Smooth muscle cell (in vitro differentiated cells): Measurements from ENCODE around the gene ENPEP. TPM values are rescaled to one million over a fixed set of nuclear protein-coding genes. Genes with fewer than 3 reads are reported as not detected.

ENCODE experiments used
- DNase-seq: peaks from one replicate; lab custom pipeline; 2025; ENCODE audit not compliant: unreplicated experiment; lab: John Stamatoyannopoulos, UW
- H2AFZ ChIP-seq: fragments of 200-600 bp; sonication (generic); 2 replicates; pipeline ENCODE4 v1.6.0; 2016; ENCODE audit warnings: antibody characterized with exemption, low read depth, mild to moderate bottlenecking
- H3F3A ChIP-seq: fragments of 200-600 bp; sonication (generic); 2 replicates; pipeline ENCODE4 v1.6.0; 2017; ENCODE audit warnings: antibody characterized with exemption, low read depth
- H3K27ac ChIP-seq: fragments of 200-600 bp; sonication (generic); 2 replicates; pipeline ENCODE4 v1.5.1; 2016; ENCODE audit warnings: low read depth, mild to moderate bottlenecking
- H3K27me3 ChIP-seq: fragments of 200-600 bp; sonication (generic); 2 replicates; pipeline ENCODE4 v1.6.1; 2016; ENCODE audit warnings: low read depth, mild to moderate bottlenecking
- H3K36me3 ChIP-seq: fragments of 200-600 bp; sonication (generic); 2 replicates; pipeline ENCODE4 v1.5.1; 2016; ENCODE audit warnings: low read depth
- H3K4me1 ChIP-seq: fragments of 200-600 bp; sonication (generic); 2 replicates; pipeline ENCODE4 v1.5.1; 2016; ENCODE audit warnings: low read depth
- H3K4me2 ChIP-seq: fragments of 200-600 bp; sonication (generic); 2 replicates; pipeline ENCODE4 v1.6.0; 2016; ENCODE audit warnings: mild to moderate bottlenecking
- H3K4me3 ChIP-seq: fragments of 200-600 bp; sonication (generic); 2 replicates; pipeline ENCODE4 v1.5.1; 2016; ENCODE audit warnings: mild to moderate bottlenecking
- H3K79me2 ChIP-seq: fragments of 200-600 bp; sonication (generic); 2 replicates; pipeline ENCODE4 v1.6.0; 2016; ENCODE audit warnings: low read depth, mild to moderate bottlenecking
- H3K9ac ChIP-seq: fragments of 200-600 bp; sonication (generic); 2 replicates; pipeline ENCODE4 v1.6.0; 2016; ENCODE audit warnings: low read depth
- H3K9me3 ChIP-seq: fragments of 200-600 bp; sonication (generic); replicated peaks from 2 replicates; pipeline ENCODE4 v1.5.1; 2016; ENCODE audit warnings: low read depth
- H4K20me1 ChIP-seq: fragments of 200-600 bp; sonication (generic); 2 replicates; pipeline ENCODE4 v1.6.0; 2016; ENCODE audit warnings: low read depth
- CTCF ChIP-seq: fragments of 200-600 bp; sonication (generic); IDR thresholded peaks from 2 replicates; pipeline ENCODE4 v1.5.1; 2017; ENCODE audit warnings: borderline replicate concordance, mild to moderate bottlenecking, antibody characterized with exemption; ENCODE audit not compliant: insufficient read depth, poor library complexity, severe bottlenecking
- WGBS: methylation state at CpG from one replicate; pipeline ENCODE4 v1.1.7; 2016; ENCODE audit warnings: low lambda C conversion rate; 5-methylcytosine and 5-hydroxymethylcytosine counted together
- polyA plus RNA-seq: library from polyadenylated mRNA; unstranded; fragments of >200 nt; fragmentation: Nextera tagmentation; extraction: Ambion mirVana; gene quantifications from 2 replicates; pipeline ENCODE4 v1.2.1, GENCODE V29; 2016
- total RNA-seq: library from RNA; depleted of rRNA; stranded (reverse); fragments of >200 nt; gene quantifications from 2 replicates; pipeline ENCODE4 v1.2.3, GENCODE V29; 2014

ENPEP gene
- total and polyA plus RNA-seq, 2 experiments from 2014 or later: 3.8 to 6.5 TPM

- peak overlapping the region; percentile 84 for H3K4me2 ChIP-seq
- H3K4me1 ChIP-seq: peaks cover 7% of the 10 kb centered on the region
- H3K9me3 ChIP-seq: no peaks in the 10 kb centered on the region
- no peaks in the 10 kb centered on the region for H4K20me1 ChIP-seq
- peaks cover 6% of the 10 kb centered on the region for H3F3A ChIP-seq
- no peaks in the 10 kb centered on the region for H3K79me2 ChIP-seq
- H3K4me3 ChIP-seq: peak overlapping the region; percentile 37
- TF ChIP-seq CTCF: no peak
- peak overlapping the region; percentile 98 for H3K27ac ChIP-seq
- no peaks in the 10 kb centered on the region for H3K27me3 ChIP-seq
- H3K9ac ChIP-seq: peak overlapping the region; percentile 83
- H2AFZ ChIP-seq: peak overlapping the region; percentile 67
- WGBS: 9% methylated on average over 3 of the region's 3 CpGs
- DNase-seq: no peak
- no peaks in the 10 kb centered on the region for H3K36me3 ChIP-seq
These were observed 58.0 kb downstream of the ENPEP start for GRCh38 chr4:110533940-110534339.

GRCh38 chr4:110540581-110540980, 64.6 kb downstream of the ENPEP start:
- no peak for DNase-seq
- no peak overlapping the region for H2AFZ ChIP-seq
- no peaks in the 10 kb centered on the region for H3K79me2 ChIP-seq
- H3K4me1 ChIP-seq: no peaks in the 10 kb centered on the region
- H3K4me3 ChIP-seq: no peak overlapping the region
- H3K4me2 ChIP-seq: no peak overlapping the region
- no peaks in the 10 kb centered on the region for H3K9me3 ChIP-seq
- H3K27me3 ChIP-seq: no peaks in the 10 kb centered on the region
- no peaks in the 10 kb centered on the region for H4K20me1 ChIP-seq
- H3K27ac ChIP-seq: no peak overlapping the region
- WGBS: 95% methylated on average over 3 of the region's 3 CpGs
- no peak overlapping the region for H3K9ac ChIP-seq
- TF ChIP-seq CTCF: no peak
- no peaks in the 10 kb centered on the region for H3F3A ChIP-seq
- no peaks in the 10 kb centered on the region for H3K36me3 ChIP-seq

- DNase-seq: no peak
- Histone ChIP-seq H3K79me2 (no peaks in the 10 kb centered on the region), H3K36me3 (no peaks in the 10 kb centered on the region), H3K9me3 (no peaks in the 10 kb centered on the region), H3K4me2 (no peak overlapping the region), H4K20me1 (no peaks in the 10 kb centered on the region), H3K27me3 (no peaks in the 10 kb centered on the region), H3K4me1 (no peaks in the 10 kb centered on the region), H3K27ac (no peak overlapping the region), H3K9ac (no peak overlapping the region), H2AFZ (no peak overlapping the region), H3K4me3 (no peak overlapping the region), H3F3A (no peaks in the 10 kb centered on the region)
- WGBS: 93% methylated on average over 1 of the region's 1 CpG
- no peak for TF ChIP-seq CTCF
These were observed 65.1 kb downstream of the ENPEP start for GRCh38 chr4:110540982-110541451.

- Histone ChIP-seq H3K79me2 (no peaks in the 10 kb centered on the region), H3K4me2 (no peak overlapping the region), H3K27me3 (no peaks in the 10 kb centered on the region), H3K4me3 (no peak overlapping the region), H3K36me3 (no peaks in the 10 kb centered on the region), H3F3A (no peaks in the 10 kb centered on the region), H3K9me3 (no peaks in the 10 kb centered on the region), H2AFZ (no peak overlapping the region), H3K9ac (no peak overlapping the region), H4K20me1 (no peaks in the 10 kb centered on the region), H3K4me1 (no peaks in the 10 kb centered on the region), H3K27ac (no peak overlapping the region)
- DNase-seq: no peak
- WGBS: 65% methylated on average over 2 of the region's 2 CpGs
- TF ChIP-seq CTCF: no peak
These were observed 67.6 kb downstream of the ENPEP start for GRCh38 chr4:110543577-110543976.
